MV-4-11 (cell line): ENCODE results near the gene ACAD8.

Source experiments
- DNase-seq: peaks from one replicate; lab custom pipeline; 2025; lab: John Stamatoyannopoulos, UW

ACAD8 gene

DNA sequence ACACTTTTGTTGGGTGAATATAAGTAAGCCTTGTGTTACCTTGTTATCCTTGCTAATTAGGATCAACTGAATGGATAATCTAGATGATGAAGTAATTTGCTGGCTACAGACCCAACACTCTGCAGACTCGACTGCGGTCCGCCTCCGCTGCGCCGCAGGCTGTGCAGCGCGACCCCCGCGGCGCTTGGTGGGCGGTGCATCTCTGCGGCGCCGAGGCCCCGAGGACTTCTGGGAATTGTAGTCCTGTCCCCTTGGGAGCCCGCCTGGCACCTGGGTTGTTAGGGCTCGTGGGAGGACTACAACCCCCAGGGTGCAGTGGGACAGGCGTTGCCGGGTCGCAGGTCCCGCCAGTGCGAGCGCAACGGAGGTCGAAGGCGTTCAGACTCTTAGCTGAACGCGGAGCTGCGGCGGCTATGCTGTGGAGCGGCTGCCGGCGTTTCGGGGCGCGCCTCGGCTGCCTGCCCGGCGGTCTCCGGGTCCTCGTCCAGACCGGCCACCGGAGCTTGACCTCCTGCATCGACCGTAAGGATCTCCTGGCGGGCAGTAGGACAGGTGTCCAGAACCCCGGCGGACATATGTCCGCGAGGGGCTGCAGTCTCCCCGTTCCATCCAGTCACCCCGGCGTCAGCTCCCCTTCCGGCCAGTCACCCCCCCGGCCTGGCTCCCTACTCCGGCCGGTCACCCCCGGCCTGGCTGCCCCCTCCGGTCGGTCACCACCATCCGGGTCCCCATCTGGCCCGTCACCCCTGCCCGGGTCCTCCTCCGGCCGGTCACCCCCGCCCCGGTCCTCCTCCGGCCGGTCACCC, at the start of gene ACAD8, which contains the start of gene THYN1:
Gene ACAD8 (plus strand): TSS at position 381 of the 806 bp plus-strand sequence. CDS start 33 bp downstream, at position 414.
Gene THYN1 (minus strand): TSS at position 165 of the 806 bp plus-strand sequence. CDS start 470 bp downstream, outside the sequence.
- DNase-seq: peak; percentile 95

DNA sequence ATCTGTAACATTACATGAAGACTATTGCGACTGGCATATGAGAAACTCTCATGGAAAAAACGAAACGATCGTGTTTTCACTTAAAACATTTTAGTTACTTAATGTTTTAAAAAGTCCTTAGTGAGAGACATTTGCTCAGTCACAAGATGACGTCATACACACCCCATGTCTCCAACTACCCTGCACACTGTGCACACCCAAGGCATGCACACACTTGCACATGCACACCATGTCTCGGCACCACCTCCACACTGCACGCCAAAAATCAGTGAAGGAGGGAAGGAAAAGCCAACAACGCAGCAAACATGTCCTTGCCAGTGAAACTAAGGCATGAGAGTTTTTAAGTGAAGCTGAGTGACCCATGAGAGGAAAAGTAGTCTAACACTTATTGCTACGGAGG, 47.6 kb upstream of the ACAD8 start:
- no peak for DNase-seq

DNA sequence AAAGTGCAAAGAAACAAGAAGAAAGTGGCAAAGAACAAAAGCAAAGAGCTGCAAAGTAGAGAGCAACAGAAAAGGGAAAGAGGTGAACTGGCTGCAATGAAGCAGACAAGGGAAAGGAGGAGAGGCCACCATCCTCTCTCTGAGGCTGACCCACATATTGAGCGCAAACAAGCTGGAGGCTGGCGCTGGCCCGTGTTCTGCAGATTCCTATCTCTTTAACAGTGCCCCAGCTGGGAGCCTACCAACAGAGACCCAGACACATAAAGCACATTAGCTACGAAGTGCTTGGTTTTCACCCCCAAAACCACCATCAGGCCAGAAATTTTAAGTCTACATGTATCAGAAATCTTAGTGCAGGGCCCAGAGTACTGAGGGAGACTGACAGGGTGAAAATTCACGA, 47.2 kb upstream of the ACAD8 start:
- no peak for DNase-seq

DNA sequence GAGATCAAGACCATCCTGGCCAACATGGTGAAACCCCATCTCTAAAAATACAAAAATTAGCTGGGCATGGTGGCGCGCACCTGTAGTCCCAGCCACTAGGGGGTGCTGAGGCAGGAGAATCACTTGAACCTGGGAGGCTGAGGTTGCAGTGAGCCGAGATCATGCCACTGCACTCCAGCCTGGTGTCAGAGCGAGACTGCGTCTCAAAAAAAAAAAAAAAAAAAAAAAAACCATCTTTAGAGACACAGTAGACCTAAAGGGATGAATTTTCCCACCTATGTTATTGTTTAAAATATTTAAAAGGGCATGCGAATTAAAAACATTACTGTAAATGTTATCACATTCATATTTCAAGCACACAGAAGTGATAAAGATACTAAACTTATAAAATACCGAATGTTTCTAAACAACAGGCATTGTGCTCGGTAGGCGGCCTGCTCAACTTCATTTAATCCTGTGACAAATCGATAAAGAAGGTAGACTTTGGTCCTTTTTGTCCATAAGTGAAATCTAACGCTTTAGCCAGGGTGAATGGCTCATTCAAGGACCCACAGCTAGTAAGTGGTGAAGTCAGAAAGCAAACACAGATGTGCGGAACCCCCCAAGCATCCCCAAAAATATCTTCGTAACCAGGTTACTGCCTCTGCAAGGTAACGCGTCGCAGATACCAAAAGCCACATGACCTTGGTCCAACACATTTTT, 45.7 kb upstream of the ACAD8 start:
- DNase-seq: peak; percentile 8

DNA sequence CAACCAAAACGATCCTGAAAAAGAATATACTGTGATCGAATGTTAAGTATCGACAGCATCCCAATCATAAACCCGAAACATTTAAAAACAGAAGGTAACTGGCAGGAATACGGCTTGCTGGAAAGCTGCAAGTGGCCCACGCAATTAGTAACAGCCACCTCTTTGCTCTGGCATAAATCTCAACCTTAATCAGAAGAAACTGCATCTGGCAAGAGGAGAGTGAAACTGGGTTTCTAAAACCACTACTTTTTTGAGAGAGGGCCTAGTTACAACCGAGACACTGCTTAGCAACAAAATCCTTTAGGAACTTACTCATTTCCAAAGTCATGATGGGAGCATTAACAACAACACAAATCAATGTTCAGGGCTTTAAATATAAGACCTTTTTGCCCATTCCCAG, 37.5 kb upstream of the ACAD8 start:
- no peak for DNase-seq

DNA sequence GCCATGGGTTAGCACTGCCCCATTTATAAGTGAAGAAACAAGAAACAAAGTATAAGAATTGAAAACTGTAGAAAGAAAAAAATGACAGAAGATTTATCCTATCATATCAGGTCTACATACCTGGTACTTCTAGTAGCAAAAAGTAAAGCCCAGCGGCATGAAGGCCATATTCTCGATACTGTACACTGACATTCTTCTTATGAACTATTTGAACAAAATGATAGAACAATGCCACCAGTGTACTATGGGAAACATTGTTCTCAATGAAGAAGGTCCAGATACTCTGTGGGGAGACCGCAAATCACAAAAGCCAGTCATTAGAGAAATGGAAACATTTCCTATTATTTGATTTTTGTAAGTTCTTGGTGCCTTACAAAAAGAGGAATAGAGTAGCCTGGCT, 36.6 kb upstream of the ACAD8 start:
- DNase-seq: no peak

DNA sequence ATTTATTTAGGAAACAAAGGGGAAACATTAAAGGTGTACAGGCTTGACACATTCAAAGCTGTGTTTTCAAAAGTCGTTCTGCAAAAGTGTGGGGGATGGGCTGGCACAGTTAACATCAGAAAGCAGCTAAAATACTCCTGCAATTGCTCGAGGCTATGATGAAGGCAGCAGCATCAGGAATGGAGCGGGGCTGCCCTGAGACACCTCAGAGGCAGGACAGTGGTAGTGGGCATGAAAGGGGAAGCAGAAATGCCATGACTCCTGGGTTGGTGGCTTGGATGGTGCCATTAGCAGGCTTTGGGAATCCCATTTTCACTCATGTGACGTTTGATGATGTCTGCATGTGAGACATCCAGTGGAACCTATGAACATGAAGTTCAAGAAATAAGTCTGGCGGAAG, 30.2 kb upstream of the ACAD8 start:
- DNase-seq: peak; percentile 3

DNA sequence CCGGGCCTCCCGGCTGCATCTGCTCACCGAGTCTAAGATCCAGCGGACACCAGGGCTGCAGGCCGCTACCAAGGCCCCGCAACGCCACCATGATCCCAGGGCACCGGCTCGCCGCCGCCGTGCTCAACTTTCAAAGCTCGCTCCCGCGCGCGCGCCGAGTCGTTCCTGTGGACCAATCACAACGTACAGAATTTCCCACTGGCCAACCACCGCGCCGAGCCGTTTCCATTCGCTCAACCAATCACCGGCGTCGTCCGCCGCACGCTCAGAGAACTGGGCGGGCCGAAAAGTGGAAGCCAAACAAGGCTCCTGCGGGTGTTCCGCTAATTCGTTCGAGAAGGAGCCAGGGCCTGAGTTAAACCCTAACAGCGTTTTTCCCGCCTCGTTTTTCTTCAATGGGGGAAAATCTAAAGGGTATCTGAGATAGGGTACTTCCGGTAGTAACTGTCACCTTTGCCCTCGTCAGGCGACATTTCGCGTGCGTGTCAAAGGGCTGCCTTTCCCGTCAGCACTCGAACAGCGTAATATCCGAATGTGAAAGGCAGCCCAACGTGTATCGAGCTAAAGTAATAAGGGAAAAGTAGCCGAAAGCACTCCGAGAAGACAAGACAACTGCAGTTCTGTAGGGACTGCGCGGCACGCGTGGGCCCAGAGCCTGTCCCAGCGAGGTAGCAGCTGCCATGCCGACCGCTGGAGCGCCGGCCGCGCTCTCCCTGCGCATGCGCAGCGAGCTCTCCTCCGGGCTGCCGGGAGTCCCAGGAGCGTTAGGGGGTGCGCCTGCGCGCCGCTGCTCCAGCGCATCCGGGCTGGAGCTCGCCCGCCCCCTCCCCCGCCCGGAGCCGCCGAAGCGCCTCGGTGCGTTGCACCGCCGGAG, 29.3 kb upstream of the ACAD8 start, which contains the start of the genes NCAPD3 and VPS26B:
Gene NCAPD3 (minus strand): TSS at position 132 of the 874 bp plus-strand sequence. CDS start 41 bp downstream, at position 91.
Gene VPS26B (plus strand): TSS at position 836 of the 874 bp plus-strand sequence. CDS start 452 bp downstream, outside the sequence.
- peak; percentile 96 for DNase-seq

DNA sequence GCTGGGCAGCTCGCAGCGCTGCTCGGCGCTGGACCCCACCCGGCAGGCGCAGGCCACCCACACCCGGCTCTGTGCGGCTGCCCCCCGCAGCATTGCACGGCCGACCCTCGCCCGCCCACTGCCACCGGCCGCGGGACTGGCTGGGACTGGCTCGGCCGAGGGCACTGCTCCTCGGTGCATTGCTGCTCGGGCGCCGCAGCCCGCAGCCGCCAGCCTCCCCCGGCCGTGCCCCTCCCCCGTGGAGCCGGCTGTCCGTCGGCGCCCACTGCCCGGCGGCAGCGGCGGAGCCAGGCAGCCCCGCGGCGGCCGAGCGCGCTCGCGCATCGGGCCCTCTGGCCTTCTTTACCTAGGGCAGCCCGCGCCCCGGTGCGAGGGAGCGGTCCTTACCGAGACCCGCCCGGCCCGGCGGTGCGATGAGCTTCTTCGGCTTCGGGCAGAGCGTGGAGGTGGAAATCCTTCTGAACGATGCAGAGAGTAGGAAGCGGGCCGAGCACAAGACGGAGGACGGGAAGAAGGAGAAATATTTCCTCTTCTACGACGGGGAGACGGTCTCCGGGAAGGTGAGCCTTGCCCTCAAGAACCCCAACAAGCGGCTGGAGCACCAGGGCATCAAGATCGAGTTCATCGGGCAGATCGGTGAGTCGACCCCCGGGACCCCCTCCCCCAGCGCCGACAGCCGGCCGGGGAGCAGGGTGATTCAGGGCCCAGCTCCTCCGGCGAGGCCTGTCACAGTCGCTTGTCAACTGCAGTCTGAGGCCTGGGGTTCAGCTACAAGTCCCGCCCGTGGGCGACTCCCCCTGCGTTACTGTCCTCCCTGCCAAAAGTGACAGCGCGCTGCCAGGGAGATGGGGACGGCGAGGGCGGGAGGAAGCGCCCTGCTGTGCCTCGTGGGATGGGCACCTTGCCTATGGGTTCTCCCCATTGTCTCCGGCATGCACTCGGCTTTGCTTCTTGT, 28.4 kb upstream of the ACAD8 start:
- peak; percentile 39 for DNase-seq

DNA sequence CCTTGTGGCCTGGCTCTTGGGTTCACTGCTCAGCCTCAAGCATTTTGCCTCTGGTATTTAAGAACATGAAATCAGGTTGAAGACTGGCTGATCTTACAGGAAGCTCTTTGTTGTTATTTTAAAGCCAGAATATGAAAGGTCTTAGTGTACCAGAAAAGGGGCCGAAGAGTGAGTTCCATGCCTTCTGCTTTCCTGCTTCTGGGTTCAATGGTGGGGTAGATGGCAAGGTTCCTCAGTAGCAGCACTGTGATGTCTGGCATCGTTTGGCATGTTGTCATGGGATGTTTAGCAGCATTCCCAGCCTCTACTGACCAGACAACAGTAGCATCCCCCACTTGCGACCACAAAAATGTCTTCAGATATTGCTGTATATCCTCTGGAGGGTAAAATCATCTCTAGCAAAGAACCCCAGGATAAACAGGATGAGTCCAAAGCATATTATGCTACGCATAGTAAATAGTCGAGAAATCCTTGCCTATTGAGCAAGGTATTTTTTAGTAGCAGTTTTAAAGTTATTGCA, 26.5 kb upstream of the ACAD8 start:
- no peak for DNase-seq

DNA sequence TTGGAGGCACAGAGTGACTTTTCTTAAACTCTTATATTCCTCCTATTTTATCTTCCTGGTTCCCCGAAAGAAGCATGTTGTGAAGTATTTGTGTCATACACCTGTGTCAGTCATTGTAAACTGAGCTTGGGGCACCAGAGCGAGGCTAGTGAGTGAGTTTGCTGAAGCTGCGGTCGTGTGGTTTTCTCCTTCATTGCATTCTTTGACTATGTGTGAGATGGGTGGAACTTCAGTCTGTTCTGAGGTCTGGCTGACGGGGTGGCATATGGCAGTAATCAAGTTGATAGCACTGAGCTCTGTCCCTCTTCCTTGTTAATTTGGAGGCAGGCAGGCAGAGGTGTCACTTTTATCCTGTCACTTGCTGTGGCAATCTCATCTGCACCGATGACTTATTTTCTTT, 24.7 kb upstream of the ACAD8 start:
- DNase-seq: no peak

DNA sequence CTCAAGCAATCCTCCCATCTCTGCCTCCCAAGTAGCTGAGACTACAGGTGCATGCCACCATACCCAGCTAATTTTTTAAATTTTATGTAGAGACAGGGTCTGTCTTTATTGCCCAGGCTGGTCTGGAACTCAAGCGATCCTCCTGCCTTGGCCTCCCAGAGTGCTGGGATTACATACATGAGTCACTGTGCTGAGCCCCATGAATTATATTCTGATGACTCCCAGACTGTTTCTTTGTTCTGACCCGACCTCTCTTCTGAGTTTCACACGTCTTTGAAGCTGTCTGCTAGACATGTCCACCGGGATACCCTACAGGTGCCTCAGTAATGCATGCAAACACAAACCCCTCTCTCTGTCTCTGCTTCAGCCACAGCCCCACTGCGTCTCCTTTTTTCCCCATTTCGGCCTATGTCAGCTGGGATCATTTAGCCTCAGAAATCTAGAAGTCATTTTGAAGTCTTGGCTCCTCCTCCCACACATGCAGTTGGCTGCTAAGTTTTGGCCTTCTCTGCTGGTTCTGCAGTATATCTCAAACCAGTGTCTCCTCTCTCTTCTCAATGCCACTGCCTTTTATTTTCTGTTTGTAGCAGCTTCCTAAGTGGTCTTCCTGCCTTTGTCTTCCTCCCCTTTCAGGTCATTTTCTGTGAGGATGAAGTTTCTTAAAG, 24.1 kb upstream of the ACAD8 start:
- no peak for DNase-seq

DNA sequence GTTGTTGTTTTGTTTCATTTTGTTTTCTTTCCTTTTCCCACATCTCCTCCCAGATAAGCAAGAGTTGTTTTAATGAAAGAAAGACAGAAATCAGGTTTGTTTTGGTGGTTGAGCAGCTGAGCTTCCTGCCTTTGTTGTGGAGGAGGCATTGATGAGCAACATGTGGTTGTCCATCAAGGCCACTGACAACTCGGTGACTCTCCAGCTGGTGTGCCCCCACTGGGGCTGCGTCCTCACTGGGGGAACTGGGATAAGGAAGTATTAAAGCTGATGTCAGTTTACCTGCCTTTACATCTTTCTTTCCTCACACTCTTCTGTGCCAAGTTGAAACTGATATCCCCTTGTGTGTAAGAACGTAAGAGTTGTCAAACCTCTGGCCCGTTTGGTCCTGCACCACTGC, 23.0 kb upstream of the ACAD8 start:
- DNase-seq: no peak

DNA sequence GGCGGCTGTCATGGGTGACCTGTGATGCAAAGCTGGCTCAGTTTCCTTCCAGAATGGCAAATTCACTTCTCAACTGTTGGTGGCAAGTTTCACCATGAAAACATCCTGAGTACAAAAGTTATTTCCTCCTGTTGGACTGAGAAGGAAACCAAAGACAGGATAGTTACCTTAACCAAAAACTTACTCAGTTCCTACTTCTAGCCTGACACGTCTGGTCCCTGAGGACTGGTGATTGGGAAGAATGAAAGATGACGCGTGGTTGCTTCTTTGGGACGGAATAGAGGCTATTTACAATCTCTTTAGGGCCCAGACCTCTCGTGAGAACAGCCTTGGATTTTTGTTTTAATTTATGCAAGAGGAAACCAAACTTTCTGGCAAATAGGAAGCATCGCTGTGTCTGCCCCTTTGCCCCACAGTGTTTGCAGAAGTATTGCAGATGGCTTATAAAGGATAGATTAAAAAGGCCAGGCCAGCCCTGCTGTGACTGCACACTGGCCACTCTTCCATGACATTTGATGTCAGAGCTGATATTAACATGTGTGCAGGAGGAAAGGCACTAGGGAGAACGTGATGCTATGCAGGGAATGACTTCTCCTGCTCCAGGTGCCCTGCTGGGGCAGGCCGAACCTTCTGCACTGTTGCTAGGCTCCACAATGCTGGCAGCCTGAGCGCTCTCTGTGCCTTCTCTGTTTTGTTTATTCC, 21.3 kb upstream of the ACAD8 start:
- DNase-seq: peak; percentile 51

DNA sequence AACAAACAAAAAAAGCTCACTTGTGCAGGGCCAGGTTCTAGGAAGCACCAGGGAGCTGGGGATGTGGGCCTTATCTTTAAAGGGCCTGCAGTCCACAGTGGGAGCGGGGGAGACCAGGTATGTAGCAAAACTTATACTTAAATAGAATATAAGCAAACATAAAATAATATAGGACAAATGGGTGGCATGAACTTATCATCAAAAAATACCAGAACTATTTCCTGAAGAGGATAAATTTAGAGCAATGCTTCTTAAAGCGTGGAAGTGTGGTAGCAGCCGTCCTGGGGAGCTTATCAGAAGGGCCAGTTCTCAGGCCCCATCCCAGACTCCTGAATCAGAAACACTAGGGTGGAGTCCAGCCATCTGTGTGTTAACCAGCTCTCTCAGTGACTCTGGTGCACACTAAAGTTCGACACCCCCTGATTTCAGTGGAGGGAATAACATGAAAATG, 19.6 kb upstream of the ACAD8 start:
- DNase-seq: no peak

DNA sequence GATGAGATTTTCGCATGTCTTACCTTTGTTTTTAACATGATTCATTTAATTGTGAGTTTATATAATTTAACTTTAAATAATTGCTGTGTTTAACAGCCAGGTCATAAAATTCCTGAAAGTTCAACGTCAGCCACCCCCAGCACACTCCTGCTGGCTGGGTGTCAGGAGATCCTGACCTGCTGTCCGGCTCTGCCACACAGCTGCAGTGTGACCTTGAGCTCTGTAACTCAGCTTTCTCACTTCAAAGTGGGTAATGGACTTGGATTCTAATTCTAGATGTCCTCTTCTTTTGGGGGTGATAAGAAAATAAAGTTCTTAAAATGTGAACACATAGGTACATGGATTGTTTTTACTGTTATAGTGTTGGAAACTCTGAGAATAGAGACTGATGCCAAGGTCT, 18.0 kb upstream of the ACAD8 start:
- DNase-seq: no peak

DNA sequence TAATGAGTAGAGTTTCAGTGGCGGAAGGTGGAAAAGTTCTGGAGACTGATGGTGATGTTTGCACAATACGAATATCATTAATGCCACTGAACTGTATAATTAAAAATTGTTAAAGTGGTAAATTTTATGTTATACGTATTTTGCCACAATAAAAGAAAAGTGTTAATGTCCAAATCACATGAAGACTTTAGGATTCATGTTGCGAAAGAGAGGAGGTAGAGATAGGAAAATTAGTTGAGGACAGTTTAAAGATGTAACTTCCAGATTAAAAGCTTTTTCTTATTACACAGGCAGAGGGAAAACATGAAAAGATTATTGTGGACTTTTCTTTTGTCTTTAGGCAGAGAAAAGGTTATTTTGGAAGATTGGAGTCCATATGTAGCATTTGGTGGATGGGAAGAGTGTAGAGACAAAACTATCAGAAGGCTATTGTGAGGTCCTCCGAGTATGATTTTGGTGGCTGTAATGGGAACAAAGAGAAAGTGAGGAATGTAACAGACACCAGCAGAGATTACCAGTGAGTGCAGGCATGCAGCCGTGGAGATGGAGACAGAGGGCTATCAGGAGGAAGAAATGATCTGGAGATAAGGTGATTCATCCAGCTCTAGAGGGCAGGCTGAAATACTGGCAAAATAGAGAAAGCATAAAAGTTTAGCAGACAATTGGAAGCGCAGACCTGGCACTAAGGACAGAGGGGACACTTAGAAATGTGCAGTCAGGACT, 16.4 kb upstream of the ACAD8 start:
- no peak for DNase-seq

DNA sequence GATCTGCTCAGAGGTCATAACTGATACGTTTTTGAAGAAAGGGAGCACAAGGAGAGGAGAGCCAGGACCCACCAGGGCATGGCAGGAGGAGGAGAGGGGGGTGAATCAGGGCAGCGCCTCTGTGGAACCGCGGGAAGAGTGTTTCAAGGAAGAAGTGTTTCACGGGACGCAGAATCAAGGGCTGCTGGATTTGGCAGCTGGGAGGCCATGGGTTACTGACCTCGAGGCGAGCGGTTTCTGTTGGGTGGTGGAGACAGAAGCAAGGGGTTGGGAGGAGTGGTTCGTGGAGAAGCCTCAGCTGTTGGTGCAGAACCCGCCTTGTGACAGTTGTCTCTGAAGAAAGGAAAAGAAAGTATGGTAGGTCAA, 15.8 kb upstream of the ACAD8 start:
- DNase-seq: no peak

DNA sequence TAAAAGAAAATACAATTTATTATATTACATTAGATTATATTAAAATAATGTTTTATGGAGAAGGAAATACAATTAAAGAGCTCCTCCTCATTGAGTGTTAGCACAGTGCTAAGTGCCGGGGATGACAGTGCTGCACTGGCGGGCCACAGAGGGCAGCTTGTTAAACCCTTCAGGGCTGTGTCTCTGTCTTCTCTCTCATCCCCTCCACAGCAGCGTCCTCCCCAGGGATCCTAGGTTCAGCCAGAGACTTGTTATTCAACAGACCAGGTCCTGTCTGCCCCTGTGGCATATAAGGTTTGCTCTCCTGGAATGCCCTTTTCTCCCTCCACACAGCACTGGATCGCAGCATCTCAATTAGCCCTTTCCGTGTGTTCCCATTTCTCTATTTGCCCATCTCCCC, 14.4 kb upstream of the ACAD8 start:
- DNase-seq: no peak
